IPS-NIHi7 (cell line): Measurements from ENCODE around the gene ROBO1.

ENCODE experiments used
- DNase-seq: peaks from one replicate; pipeline ENCODE4 v3.0.0; 2012; ENCODE audit warnings: mixed read lengths; ENCODE audit errors: extremely low spot score

The ROBO1 gene

GRCh38 chr3:79016587-79017376, 751.0 kb downstream of the ROBO1 start:
- DNase-seq: no peak

- DNase-seq: no peak
Observed at GRCh38 chr3:79015854-79016253, 751.9 kb downstream of the ROBO1 start.

GRCh38 chr3:79012946-79013362, 754.8 kb downstream of the ROBO1 start:
- peak; percentile 14 for DNase-seq

- no peak for DNase-seq
Observed at GRCh38 chr3:79012530-79012913, 755.3 kb downstream of the ROBO1 start.

GRCh38 chr3:79011821-79012529, 755.8 kb downstream of the ROBO1 start:
- no peak for DNase-seq

GRCh38 chr3:79009861-79010260, 757.9 kb downstream of the ROBO1 start:
- no peak for DNase-seq

GRCh38 chr3:79006077-79006476, 761.7 kb downstream of the ROBO1 start:
- DNase-seq: no peak

- no peak for DNase-seq
Observed at GRCh38 chr3:79005084-79005483, 762.7 kb downstream of the ROBO1 start.

GRCh38 chr3:79003994-79004393, 763.8 kb downstream of the ROBO1 start:
- DNase-seq: no peak

GRCh38 chr3:79002465-79003372, 765.1 kb downstream of the ROBO1 start:
- no peak for DNase-seq

- no peak for DNase-seq
Observed at GRCh38 chr3:79001255-79001654, 766.5 kb downstream of the ROBO1 start.

- no peak for DNase-seq
Observed at GRCh38 chr3:78999139-78999538, 768.7 kb downstream of the ROBO1 start.

- no peak for DNase-seq
Observed at GRCh38 chr3:78995087-78995486, 772.7 kb downstream of the ROBO1 start.

- peak; percentile 39 for DNase-seq
Observed at GRCh38 chr3:78994174-78995027, 773.4 kb downstream of the ROBO1 start.

- DNase-seq: no peak
Observed at GRCh38 chr3:78993375-78993774, 774.4 kb downstream of the ROBO1 start.

GRCh38 chr3:78992830-78993229, 775.0 kb downstream of the ROBO1 start:
- DNase-seq: no peak

- DNase-seq: no peak
Observed at GRCh38 chr3:78992400-78992799, 775.4 kb downstream of the ROBO1 start.

- DNase-seq: no peak
Observed at GRCh38 chr3:78991656-78992055, 776.1 kb downstream of the ROBO1 start.

- DNase-seq: no peak
Observed at GRCh38 chr3:78990156-78990555, 777.6 kb downstream of the ROBO1 start.

- no peak for DNase-seq
Observed at GRCh38 chr3:78988324-78988723, 779.5 kb downstream of the ROBO1 start.

- no peak for DNase-seq
Observed at GRCh38 chr3:78986416-78987101, 781.2 kb downstream of the ROBO1 start.
